Upper lobe of left lung (tissue), 6 donors: Measurements from ENCODE around the gene ARL3. TPM values are rescaled to one million over a fixed set of nuclear protein-coding genes. Genes with fewer than 3 reads are reported as not detected.

Source experiments
- ATAC-seq, 2 donors: fragments of 200-7000 bp; cut with Tn5 transposase; one replicate each; pipeline ENCODE4 v1.9.1; 2022; ENCODE audit warnings: mild to moderate bottlenecking in 2 of 2, moderate library complexity in 2 of 2; ENCODE audit not compliant: low FRiP score in 2 of 2
- DNase-seq, 2 donors: peaks; one replicate each; pipeline ENCODE4 v3.0.0-alpha.2; 2019 to 2020
- H3K27ac ChIP-seq, 4 donors: fragments of 200-600 bp; sonication (generic); one replicate each; pipeline ENCODE4 v1.5.1; 2016 to 2019
- H3K27me3 ChIP-seq, 4 donors: fragments of 200-600 bp; sonication (generic); one replicate each; pipeline ENCODE4 v1.5.1; 2017 to 2019
- H3K36me3 ChIP-seq, 4 donors: fragments of 200-600 bp; sonication (generic); one replicate each; pipeline ENCODE4 v1.5.1; 2016 to 2019
- H3K4me1 ChIP-seq, 4 donors: fragments of 200-600 bp; sonication (generic); one replicate each; pipeline ENCODE4 v1.5.1; 2018 to 2019
- H3K4me3 ChIP-seq, 4 donors: fragments of 200-600 bp; sonication (generic); one replicate each; pipeline ENCODE4 v1.5.1; 2017 to 2019; ENCODE audit warnings: mild to moderate bottlenecking in 2 of 4, moderate library complexity in 1 of 4
- H3K9me3 ChIP-seq, 4 donors: fragments of 200-600 bp; sonication (generic); one replicate each; pipeline ENCODE4 v1.5.1; 2018 to 2019
- CTCF ChIP-seq, 6 experiments: fragments of 450-650 bp in 4 of 6; fragments of 200-600 bp in 2 of 6; sonication (generic) in 2 of 6; IDR thresholded peaks; one replicate each; pipeline ENCODE4 v1.5.1; 2016 to 2019; ENCODE audit warnings: antibody characterized with exemption in 6 of 6
- EP300 ChIP-seq, 4 donors: sonication (generic); formaldehyde crosslinking; IDR thresholded peaks; one replicate each; pipeline ENCODE4 v1.5.1; 2017; ENCODE audit warnings: antibody characterized with exemption in 4 of 4, control low read depth in 2 of 4
- POLR2A ChIP-seq, 4 donors: fragments of 450-650 bp; IDR thresholded peaks; one replicate each; pipeline ENCODE4 v1.5.1; 2016 to 2017; ENCODE audit warnings: antibody characterized with exemption in 4 of 4, mild to moderate bottlenecking in 2 of 4
- POLR2AphosphoS5 ChIP-seq, 2 donors: sonication (generic); formaldehyde crosslinking; IDR thresholded peaks; one replicate each; pipeline ENCODE4 v1.5.1; 2017; ENCODE audit warnings: antibody characterized with exemption in 2 of 2
- WGBS, 2 donors: methylation state at CpG; one replicate each; pipeline ENCODE4 v1.1.5; 2017 to 2018; 5-methylcytosine and 5-hydroxymethylcytosine counted together
- total RNA-seq, 6 donors: library from RNA; depleted of rRNA in 4 of 6; stranded (reverse); fragments of >200 nt in 4 of 6; gene quantifications; one replicate each; pipeline versions ENCODE4 v1.1.0 to v1.2.1, GENCODE V29; 2016 to 2021
- donor health status: DM: no; HTN: no; CAD: no; lungs with moderate emphysema.
- donor health status: DM: no; HTN: yes; CAD: no; lungs with severe emphysema.

ARL3 gene
- total RNA-seq, 6 donors from 2014 or later: 4.6 to 7.9 (median 6.4) TPM

GRCh38 chr10:102632394-102633111, 81.6 kb downstream of the ARL3 start:
- TF ChIP-seq POLR2A (IDR thresholded peaks at IDR 0.05) (no peak), POLR2AphosphoS5 (IDR thresholded peaks at IDR 0.05) (no peak), EP300 (IDR thresholded peaks at IDR 0.05) (no peak), CTCF (IDR thresholded peaks at IDR 0.05) (no peak)
- Histone ChIP-seq H3K27me3 (no peaks in the 10 kb centered on the region), H3K4me1 (peaks cover 57 to 68% (median 59%) of the 10 kb centered on the region in 4 donors), H3K27ac (peak overlapping the region; percentile 74 to 87 (median 78)), H3K4me3 (no peak overlapping the region), H3K9me3 (no peaks in the 10 kb centered on the region), H3K36me3 (peaks cover 0 to 10% (median 2%) of the 10 kb centered on the region in 4 donors)
- ATAC-seq (no peak), DNase-seq (no peak)
- 26 to 29% methylated on average over 4 to 5 of the region's 5 CpGs for WGBS, 2 donors

- Histone ChIP-seq H3K27ac (peak overlapping the region; percentile 74 to 87 (median 78)), H3K4me3 (no peak overlapping the region), H3K27me3 (no peaks in the 10 kb centered on the region), H3K9me3 (no peaks in the 10 kb centered on the region), H3K4me1 (peaks cover 64 to 76% (median 67%) of the 10 kb centered on the region in 4 donors), H3K36me3 (peaks cover 0 to 10% (median 2%) of the 10 kb centered on the region in 4 donors)
- TF ChIP-seq EP300 (IDR thresholded peaks at IDR 0.05) (no peak), POLR2AphosphoS5 (IDR thresholded peaks at IDR 0.05) (no peak), CTCF (IDR thresholded peaks at IDR 0.05) (no peak), POLR2A (IDR thresholded peaks at IDR 0.05) (no peak)
- no peak for DNase-seq
- WGBS, 2 donors: 91 to 95% methylated on average over 5 to 10 of the region's 10 CpGs
- ATAC-seq: no peak
Observed at GRCh38 chr10:102631525-102632393, 82.4 kb downstream of the ARL3 start.

- WGBS, 2 donors: 75 to 96% methylated on average over 6 of the region's 6 CpGs
- H3K4me1 ChIP-seq: peaks cover 72 to 86% (median 75%) of the 10 kb centered on the region in 4 donors
- H3K9me3 ChIP-seq: no peaks in the 10 kb centered on the region
- TF ChIP-seq POLR2AphosphoS5 (IDR thresholded peaks at IDR 0.05) (no peak), CTCF (IDR thresholded peaks at IDR 0.05) (no peak), POLR2A (IDR thresholded peaks at IDR 0.05) (no peak), EP300 (IDR thresholded peaks at IDR 0.05) (no peak)
- H3K27me3 ChIP-seq: no peaks in the 10 kb centered on the region
- peak overlapping the region in 2 of 4 donors; percentile 10 to 67 for H3K27ac ChIP-seq
- no peak for ATAC-seq
- H3K4me3 ChIP-seq: no peak overlapping the region
- peaks cover 0 to 10% (median 2%) of the 10 kb centered on the region in 4 donors for H3K36me3 ChIP-seq
- no peak for DNase-seq
Observed at GRCh38 chr10:102630663-102631062, 83.5 kb downstream of the ARL3 start.

- TF ChIP-seq POLR2AphosphoS5 (IDR thresholded peaks at IDR 0.05) (no peak), CTCF (IDR thresholded peaks at IDR 0.05) (no peak), EP300 (IDR thresholded peaks at IDR 0.05) (no peak), POLR2A (IDR thresholded peaks at IDR 0.05) (no peak)
- Histone ChIP-seq H3K36me3 (peaks cover 0 to 10% (median 2%) of the 10 kb centered on the region in 4 donors), H3K27me3 (no peaks in the 10 kb centered on the region), H3K9me3 (no peaks in the 10 kb centered on the region), H3K27ac (peak overlapping the region in 3 of 4 donors; percentile 67 to 88 (median 79)), H3K4me1 (peaks cover 71 to 86% (median 74%) of the 10 kb centered on the region in 4 donors), H3K4me3 (no peak overlapping the region)
- peak in 1 of 2 donors; percentile 77 for DNase-seq
- ATAC-seq: peak in 1 of 2 donors; percentile 42
- WGBS, 2 donors: 85 to 89% methylated on average over 17 to 22 of the region's 22 CpGs
Observed at GRCh38 chr10:102629661-102630614, 84.3 kb downstream of the ARL3 start.
